GM12878 (cell line): Measurements from ENCODE around the gene GRIK2. TPM values are rescaled to one million over a fixed set of nuclear protein-coding genes. Genes with fewer than 3 reads are reported as not detected.

Experiments used
- ATAC-seq: fragments of 200-7000 bp; cut with Tn5 transposase; 3 replicates; pipeline ENCODE4 v1.9.1; 2020; ENCODE audit warnings: mild to moderate bottlenecking, moderate library complexity
- BruUV-seq: library from RNA; stranded (reverse); fragments of 400-500 nt; replicated peaks from 2 replicates; lab custom pipeline; 2021; lab: Mats Ljungman, UMichigan
- CTCF ChIA-PET: fragments of 300-600 bp; sonication (Branson Sonifier 250); formaldehyde crosslinking; extraction: SDS; loops from one replicate; lab custom pipeline; 2021; ENCODE audit warnings: inconsistent platforms; lab: Yijun Ruan, JAX
- POLR2A ChIA-PET: fragments of 350-600 bp; formaldehyde crosslinking; extraction: SDS; loops from one replicate; lab custom pipeline; 2021; ENCODE audit warnings: inconsistent platforms; lab: Charles Lee
- RAD21 ChIA-PET: fragments of 300-600 bp; sonication (Branson Sonifier 250); formaldehyde crosslinking; loops from one replicate; lab custom pipeline; 2023; ENCODE audit warnings: antibody characterized with exemption; ENCODE audit not compliant: unreplicated experiment; lab: Charles Lee
- SMC1A ChIA-PET: fragments of 300-600 bp; sonication (Branson Sonifier 250); formaldehyde crosslinking; loops from one replicate; lab custom pipeline; 2023; ENCODE audit not compliant: unreplicated experiment, uncharacterized antibody; lab: Charles Lee
- DNase-seq: peaks from one replicate; pipeline ENCODE4 v3.0.0-alpha.2; 2011; ENCODE audit warnings: low read depth, low spot score
- FAIRE-seq: peaks from 3 replicates; lab custom pipeline; 2011; peaks lifted over from hg19 to GRCh38; lab: Jason Lieb, UNC
- H2AFZ ChIP-seq: 2 replicates; pipeline ENCODE4 v1.6.0; 2011; ENCODE audit warnings: low read depth, low read length, control low read depth; ENCODE audit not compliant: control insufficient read depth
- H3K27ac ChIP-seq: 2 replicates; pipeline ENCODE4 v1.5.1; 2011; ENCODE audit warnings: control low read depth; ENCODE audit not compliant: control insufficient read depth, insufficient read depth
- H3K27me3 ChIP-seq, 2 experiments: replicated peaks in 1 of 2; 2 replicates each; pipeline versions ENCODE4 v1.6.0 to v1.6.1; 2011; ENCODE audit warnings: low read length in 1 of 2; ENCODE audit not compliant: control insufficient read depth in 2 of 2, insufficient read depth in 2 of 2
- H3K36me3 ChIP-seq, 2 experiments: 2 replicates each; pipeline ENCODE4 v1.5.1; 2011; ENCODE audit warnings: low read length in 1 of 2; ENCODE audit not compliant: control insufficient read depth in 2 of 2, insufficient read depth in 2 of 2
- H3K4me1 ChIP-seq: 2 replicates; pipeline ENCODE4 v1.6.1; 2011; ENCODE audit warnings: mild to moderate bottlenecking, low read length, moderate library complexity, mixed read lengths; ENCODE audit not compliant: control insufficient read depth, insufficient read depth
- H3K4me2 ChIP-seq: 2 replicates; pipeline ENCODE4 v1.6.0; 2011; ENCODE audit warnings: control low read depth; ENCODE audit not compliant: control insufficient read depth, insufficient read depth
- H3K4me3 ChIP-seq: fragments of 200-600 bp; sonication (generic); 2 replicates; pipeline ENCODE4 v1.5.1; 2016
- H3K79me2 ChIP-seq: 2 replicates; pipeline ENCODE4 v1.6.0; 2011; ENCODE audit warnings: low read length; ENCODE audit not compliant: control insufficient read depth, insufficient read depth
- H3K9ac ChIP-seq: 2 replicates; pipeline ENCODE4 v1.8.0; 2011; ENCODE audit warnings: low read length, control low read depth, mixed read lengths; ENCODE audit not compliant: control insufficient read depth, insufficient read depth
- H3K9me3 ChIP-seq: replicated peaks from 3 replicates; pipeline ENCODE4 v1.5.1; 2011; ENCODE audit warnings: mild to moderate bottlenecking, low read length; ENCODE audit not compliant: control insufficient read depth, insufficient read depth
- H4K20me1 ChIP-seq: 2 replicates; pipeline ENCODE4 v1.6.0; 2011; ENCODE audit not compliant: control insufficient read depth, insufficient read depth
- BACH1 ChIP-seq: fragments of 450-650 bp; IDR thresholded peaks from 2 replicates; pipeline ENCODE4 v1.6.1; 2017; ENCODE audit warnings: mild to moderate bottlenecking, borderline replicate concordance
- CHD2 ChIP-seq: IDR thresholded peaks from 2 replicates; pipeline ENCODE4 v1.6.1; 2011; ENCODE audit warnings: low read depth, low read length, improper control_type of control experiment, borderline replicate concordance
- CHD4 ChIP-seq: fragments of 200-600 bp; sonication (generic); IDR thresholded peaks from 2 replicates; pipeline ENCODE4 v1.6.1; 2016; ENCODE audit warnings: mild to moderate bottlenecking
- FOXK2 ChIP-seq: fragments of 450-650 bp; IDR thresholded peaks from 2 replicates; pipeline ENCODE4 v1.6.1; 2017; ENCODE audit warnings: mild to moderate bottlenecking, moderate library complexity
- IKZF1 ChIP-seq: fragments of 450-650 bp; conservative IDR thresholded peaks from 2 replicates; pipeline ENCODE4 v1.6.1; 2017; ENCODE audit warnings: antibody characterized with exemption, mild to moderate bottlenecking
- JUNB ChIP-seq: IDR thresholded peaks from 2 replicates; pipeline ENCODE4 v1.6.1; 2016; ENCODE audit warnings: antibody characterized with exemption, mild to moderate bottlenecking
- MYB ChIP-seq: fragments of 150-350 bp; IDR thresholded peaks from 2 replicates; pipeline ENCODE4 v1.6.1; 2014; ENCODE audit warnings: mild to moderate bottlenecking, low read depth, low read length, borderline replicate concordance
- SMC3 ChIP-seq: IDR thresholded peaks from 2 replicates; pipeline ENCODE4 v1.6.1; 2011; ENCODE audit warnings: low read length, improper control_type of control experiment, borderline replicate concordance
- TCF3 ChIP-seq: IDR thresholded peaks from 2 replicates; pipeline ENCODE4 v1.6.1; 2012; ENCODE audit warnings: low read depth, mild to moderate bottlenecking, low read length, borderline replicate concordance; ENCODE audit not compliant: insufficient read depth
- WGBS: methylation state at CpG from one replicate; pipeline ENCODE4 v1.1.6; 2016; ENCODE audit warnings: low lambda C conversion rate; ENCODE audit not compliant: insufficient replicate concordance, insufficient coverage; ENCODE audit errors: missing lambda C conversion rate; 5-methylcytosine and 5-hydroxymethylcytosine counted together
- in situ Hi-C: fragments of 300-500 bp; cut with MboI; formaldehyde crosslinking; loops from 9 replicates; pipeline ENCODE4 v1.14.3; 2018; ENCODE audit warnings: mixed read lengths
- intact Hi-C: fragments of 100-400 bp; cut with micrococcal nuclease; formaldehyde crosslinking; loops from one replicate; pipeline ENCODE4 v1.14.2; 2022; ENCODE audit not compliant: unreplicated experiment
- polyA plus RNA-seq, 11 experiments: library from polyadenylated mRNA; depleted of rRNA in 4 of 11; unstranded in 6 of 11; stranded (reverse) in 5 of 11; fragments of >200 nt; fragmentation: Nextera tagmentation in 4 of 11; fragmentation: Illumina TruSeq in 1 of 11; extraction: Ambion mirVana in 4 of 11; extraction: Trizol in 1 of 11; gene quantifications; 1 replicate in 1 of 11; 2 replicates in 10 of 11; pipeline versions ENCODE4 v1.2.1 to v1.2.3, GENCODE V29; 2011 to 2016; ENCODE audit warnings: inconsistent platforms in 2 of 11, missing spikeins in 2 of 11, low read depth in 1 of 11
- total RNA-seq, 4 experiments: library from RNA; depleted of rRNA in 3 of 4; stranded (reverse); fragments of >200 nt in 3 of 4; fragmentation: Illumina TruSeq in 1 of 4; extraction: Trizol in 1 of 4; gene quantifications; 2 replicates each; pipeline versions ENCODE4 v1.2.1 to v1.2.3, GENCODE V29; 2013 to 2021
- TF ChIP-seq, protein P1 (sequence below): IDR thresholded peaks from 2 replicates; pipeline ENCODE4 v1.6.1; 2012; ENCODE audit warnings: low read depth, low read length, improper control_type of control experiment
- TF ChIP-seq, protein P2 (sequence below): fragments of 450-650 bp; formaldehyde crosslinking; IDR thresholded peaks from 2 replicates; pipeline ENCODE4 v1.4.0; 2020; ENCODE audit warnings: mild to moderate bottlenecking, moderate library complexity
- TF ChIP-seq, protein P3 (sequence below): IDR thresholded peaks from 2 replicates; pipeline ENCODE4 v1.6.1; 2011; ENCODE audit warnings: low read depth, low read length, improper control_type of control experiment, borderline replicate concordance

The GRIK2 gene
- total and polyA plus RNA-seq, 10 of the 15 experiments (the other 5 are each of a cell fraction or from before 2014, with no cell fraction given): not detected

DNA sequence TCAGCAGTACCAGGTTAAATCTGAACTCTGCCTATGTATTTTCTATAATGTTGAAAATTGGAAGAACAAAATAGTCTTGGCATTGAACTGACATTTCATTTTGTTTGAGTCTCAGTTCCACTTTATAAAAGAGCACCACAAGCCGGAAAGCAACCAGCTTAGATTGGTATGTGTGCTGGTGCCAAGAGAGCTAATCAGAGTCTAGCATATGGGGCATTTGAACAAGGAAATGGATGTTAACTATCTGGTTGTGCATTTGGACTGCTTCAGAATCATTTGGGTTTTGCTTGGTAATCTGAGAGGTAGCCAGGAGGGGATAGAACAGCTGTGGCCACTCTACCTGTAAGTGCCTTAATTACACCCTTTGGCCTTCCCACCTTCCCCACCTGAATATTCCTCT lies 184.8 kb downstream of the GRIK2 start:
- Histone ChIP-seq H3K79me2 (no peaks in the 10 kb centered on the region), H3K36me3 (no peaks in the 10 kb centered on the region), H3K27me3 (no peaks in the 10 kb centered on the region; a peak in 1 of 4 replicates), H3K4me1 (no peaks in the 10 kb centered on the region), H3K4me2 (no peak overlapping the region), H3K4me3 (no peak overlapping the region), H4K20me1 (no peaks in the 10 kb centered on the region), H3K9me3 (no peaks in the 10 kb centered on the region), H3K9ac (no peak overlapping the region), H3K27ac (no peak overlapping the region), H2AFZ (no peak overlapping the region)
- in situ Hi-C loops: no loop called here
- WGBS: 0% methylated on average over 1 of the region's 1 CpG
- RAD21 ChIA-PET: no interaction called here
- POLR2A ChIA-PET: no interaction called here
- intact Hi-C loops: no loop called here
- SMC1A ChIA-PET: no interaction called here
- TF ChIP-seq IKZF1 (no peak), FOXK2 (no peak)
- TF ChIP-seq, protein P1, sequence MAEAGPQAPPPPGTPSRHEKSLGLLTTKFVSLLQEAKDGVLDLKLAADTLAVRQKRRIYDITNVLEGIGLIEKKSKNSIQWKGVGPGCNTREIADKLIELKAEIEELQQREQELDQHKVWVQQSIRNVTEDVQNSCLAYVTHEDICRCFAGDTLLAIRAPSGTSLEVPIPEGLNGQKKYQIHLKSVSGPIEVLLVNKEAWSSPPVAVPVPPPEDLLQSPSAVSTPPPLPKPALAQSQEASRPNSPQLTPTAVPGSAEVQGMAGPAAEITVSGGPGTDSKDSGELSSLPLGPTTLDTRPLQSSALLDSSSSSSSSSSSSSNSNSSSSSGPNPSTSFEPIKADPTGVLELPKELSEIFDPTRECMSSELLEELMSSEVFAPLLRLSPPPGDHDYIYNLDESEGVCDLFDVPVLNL: no peak
- ATAC-seq (no peak), DNase-seq (no peak), FAIRE-seq (no peak)
- no TSS peak for BruUV-seq
- CTCF ChIA-PET: no interaction called here

DNA sequence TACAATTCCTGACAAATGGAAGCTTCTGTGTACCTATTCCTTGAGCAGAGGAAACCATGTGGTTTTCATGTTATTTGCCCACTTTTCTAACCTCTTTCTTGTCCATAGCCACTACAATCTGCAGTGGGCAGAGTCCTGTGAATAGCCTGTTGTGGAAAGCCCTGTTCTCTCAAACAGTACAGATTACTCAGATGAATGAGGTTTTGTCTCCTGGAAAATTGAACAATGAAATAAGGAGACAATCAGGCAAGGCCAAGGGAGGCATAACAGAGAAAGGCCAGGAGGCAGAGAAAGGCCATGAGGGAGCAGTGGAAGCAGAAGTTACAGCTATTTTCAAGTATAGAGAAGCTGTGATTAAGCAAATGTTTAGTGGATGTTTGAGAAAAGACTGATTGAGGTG lies 189.3 kb downstream of the GRIK2 start:
- no peak overlapping the region for H3K9ac ChIP-seq
- ATAC-seq: no peak
- ChIA-PET SMC1A (interaction anchor here (0.6 to 1.2 kb wide), 2 partner anchors 29 to 132 kb away, joined by 3 to 4 read pairs; no protein-coding TSS in a partner anchor), CTCF (no interaction called here), POLR2A (no interaction called here), RAD21 (no interaction called here)
- in situ Hi-C loops: no loop called here
- H3K9me3 ChIP-seq: no peaks in the 10 kb centered on the region
- no peak overlapping the region for H2AFZ ChIP-seq
- no peak for FAIRE-seq
- BruUV-seq: no TSS peak
- H3K4me1 ChIP-seq: no peaks in the 10 kb centered on the region
- H3K27me3 ChIP-seq: no peaks in the 10 kb centered on the region; a peak in 1 of 4 replicates
- H3K79me2 ChIP-seq: no peaks in the 10 kb centered on the region
- H3K36me3 ChIP-seq: no peaks in the 10 kb centered on the region
- DNase-seq: no peak
- H3K4me2 ChIP-seq: no peak overlapping the region
- intact Hi-C loops: no loop called here
- no peaks in the 10 kb centered on the region for H4K20me1 ChIP-seq
- H3K4me3 ChIP-seq: no peak overlapping the region
- no peak overlapping the region for H3K27ac ChIP-seq
- no peak for TF ChIP-seq SMC3
- no peak for TF ChIP-seq BACH1
- TF ChIP-seq, protein P2, sequence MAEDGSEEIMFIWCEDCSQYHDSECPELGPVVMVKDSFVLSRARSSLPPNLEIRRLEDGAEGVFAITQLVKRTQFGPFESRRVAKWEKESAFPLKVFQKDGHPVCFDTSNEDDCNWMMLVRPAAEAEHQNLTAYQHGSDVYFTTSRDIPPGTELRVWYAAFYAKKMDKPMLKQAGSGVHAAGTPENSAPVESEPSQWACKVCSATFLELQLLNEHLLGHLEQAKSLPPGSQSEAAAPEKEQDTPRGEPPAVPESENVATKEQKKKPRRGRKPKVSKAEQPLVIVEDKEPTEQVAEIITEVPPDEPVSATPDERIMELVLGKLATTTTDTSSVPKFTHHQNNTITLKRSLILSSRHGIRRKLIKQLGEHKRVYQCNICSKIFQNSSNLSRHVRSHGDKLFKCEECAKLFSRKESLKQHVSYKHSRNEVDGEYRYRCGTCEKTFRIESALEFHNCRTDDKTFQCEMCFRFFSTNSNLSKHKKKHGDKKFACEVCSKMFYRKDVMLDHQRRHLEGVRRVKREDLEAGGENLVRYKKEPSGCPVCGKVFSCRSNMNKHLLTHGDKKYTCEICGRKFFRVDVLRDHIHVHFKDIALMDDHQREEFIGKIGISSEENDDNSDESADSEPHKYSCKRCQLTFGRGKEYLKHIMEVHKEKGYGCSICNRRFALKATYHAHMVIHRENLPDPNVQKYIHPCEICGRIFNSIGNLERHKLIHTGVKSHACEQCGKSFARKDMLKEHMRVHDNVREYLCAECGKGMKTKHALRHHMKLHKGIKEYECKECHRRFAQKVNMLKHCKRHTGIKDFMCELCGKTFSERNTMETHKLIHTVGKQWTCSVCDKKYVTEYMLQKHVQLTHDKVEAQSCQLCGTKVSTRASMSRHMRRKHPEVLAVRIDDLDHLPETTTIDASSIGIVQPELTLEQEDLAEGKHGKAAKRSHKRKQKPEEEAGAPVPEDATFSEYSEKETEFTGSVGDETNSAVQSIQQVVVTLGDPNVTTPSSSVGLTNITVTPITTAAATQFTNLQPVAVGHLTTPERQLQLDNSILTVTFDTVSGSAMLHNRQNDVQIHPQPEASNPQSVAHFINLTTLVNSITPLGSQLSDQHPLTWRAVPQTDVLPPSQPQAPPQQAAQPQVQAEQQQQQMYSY: no peak
- TF ChIP-seq, protein P3, sequence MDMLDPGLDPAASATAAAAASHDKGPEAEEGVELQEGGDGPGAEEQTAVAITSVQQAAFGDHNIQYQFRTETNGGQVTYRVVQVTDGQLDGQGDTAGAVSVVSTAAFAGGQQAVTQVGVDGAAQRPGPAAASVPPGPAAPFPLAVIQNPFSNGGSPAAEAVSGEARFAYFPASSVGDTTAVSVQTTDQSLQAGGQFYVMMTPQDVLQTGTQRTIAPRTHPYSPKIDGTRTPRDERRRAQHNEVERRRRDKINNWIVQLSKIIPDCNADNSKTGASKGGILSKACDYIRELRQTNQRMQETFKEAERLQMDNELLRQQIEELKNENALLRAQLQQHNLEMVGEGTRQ: no peak
- TF ChIP-seq CHD4: no peak
- no peak for TF ChIP-seq JUNB
- no peak for TF ChIP-seq TCF3
- no peak for TF ChIP-seq CHD2
- TF ChIP-seq MYB: no peak
